Measurements from ENCODE around the gene PGBD5. TPM values are rescaled to one million over a fixed set of nuclear protein-coding genes. Genes with fewer than 3 reads are reported as not detected.

The PGBD5 gene
- total RNA-seq, 1 donor from 2014 or later, result 1.0 TPM

GRCh38 chr1:230464671-230465070 lies 38.5 kb upstream of the PGBD5 start:
- Mint-ChIP-seq H3K4me1 (ENCODE audit: unreplicated experiment) (no peaks in the 10 kb centered on the region), H3K27me3 (ENCODE audit: unreplicated experiment) (peaks cover 16% of the 10 kb centered on the region), H3K9me3 (ENCODE audit: unreplicated experiment) (no peaks in the 10 kb centered on the region), H3K4me3 (ENCODE audit: unreplicated experiment) (no peak overlapping the region), H3K36me3 (ENCODE audit: unreplicated experiment) (no peaks in the 10 kb centered on the region), H3K27ac (ENCODE audit: unreplicated experiment) (no peak overlapping the region)
- no peak for TF ChIP-seq CTCF (IDR thresholded peaks at IDR 0.05)
- no peak for DNase-seq (ENCODE audit: extremely low spot score, unreplicated experiment)

GRCh38 chr1:230463760-230464159 lies 37.6 kb upstream of the PGBD5 start:
- Mint-ChIP-seq H3K9me3 (ENCODE audit: unreplicated experiment) (no peaks in the 10 kb centered on the region), H3K4me1 (ENCODE audit: unreplicated experiment) (peaks cover 2% of the 10 kb centered on the region), H3K27ac (ENCODE audit: unreplicated experiment) (no peak overlapping the region), H3K36me3 (ENCODE audit: unreplicated experiment) (no peaks in the 10 kb centered on the region), H3K4me3 (ENCODE audit: unreplicated experiment) (no peak overlapping the region), H3K27me3 (ENCODE audit: unreplicated experiment) (peaks cover 16% of the 10 kb centered on the region)
- TF ChIP-seq CTCF (IDR thresholded peaks at IDR 0.05), result no peak
- no peak for DNase-seq (ENCODE audit: extremely low spot score, unreplicated experiment)

GRCh38 chr1:230463326-230463725 lies 37.2 kb upstream of the PGBD5 start:
- no peak for DNase-seq (ENCODE audit: extremely low spot score, unreplicated experiment)
- Mint-ChIP-seq H3K27me3 (ENCODE audit: unreplicated experiment) (peaks cover 16% of the 10 kb centered on the region), H3K36me3 (ENCODE audit: unreplicated experiment) (no peaks in the 10 kb centered on the region), H3K4me3 (ENCODE audit: unreplicated experiment) (no peak overlapping the region), H3K4me1 (ENCODE audit: unreplicated experiment) (peaks cover 6% of the 10 kb centered on the region), H3K9me3 (ENCODE audit: unreplicated experiment) (no peaks in the 10 kb centered on the region), H3K27ac (ENCODE audit: unreplicated experiment) (no peak overlapping the region)
- TF ChIP-seq CTCF (IDR thresholded peaks at IDR 0.05), result no peak

GRCh38 chr1:230459465-230459864 lies 33.3 kb upstream of the PGBD5 start:
- Mint-ChIP-seq H3K27ac (ENCODE audit: unreplicated experiment) (no peak overlapping the region), H3K9me3 (ENCODE audit: unreplicated experiment) (no peaks in the 10 kb centered on the region), H3K36me3 (ENCODE audit: unreplicated experiment) (no peaks in the 10 kb centered on the region), H3K4me1 (ENCODE audit: unreplicated experiment) (peaks cover 6% of the 10 kb centered on the region), H3K4me3 (ENCODE audit: unreplicated experiment) (no peak overlapping the region), H3K27me3 (ENCODE audit: unreplicated experiment) (peaks cover 25% of the 10 kb centered on the region)
- no peak for TF ChIP-seq CTCF (IDR thresholded peaks at IDR 0.05)
- no peak for DNase-seq (ENCODE audit: extremely low spot score, unreplicated experiment)

GRCh38 chr1:230458509-230458908 lies 32.4 kb upstream of the PGBD5 start:
- Mint-ChIP-seq H3K9me3 (ENCODE audit: unreplicated experiment) (no peaks in the 10 kb centered on the region), H3K27ac (ENCODE audit: unreplicated experiment) (no peak overlapping the region), H3K36me3 (ENCODE audit: unreplicated experiment) (no peaks in the 10 kb centered on the region), H3K27me3 (ENCODE audit: unreplicated experiment) (peaks cover 26% of the 10 kb centered on the region), H3K4me1 (ENCODE audit: unreplicated experiment) (peaks cover 6% of the 10 kb centered on the region), H3K4me3 (ENCODE audit: unreplicated experiment) (no peak overlapping the region)
- no peak for DNase-seq (ENCODE audit: extremely low spot score, unreplicated experiment)
- no peak for TF ChIP-seq CTCF (IDR thresholded peaks at IDR 0.05)
